Colonic mucosa (tissue), 4 donors: ENCODE data around the gene FAM222B. TPM values are rescaled to one million over a fixed set of nuclear protein-coding genes. Genes with fewer than 3 reads are reported as not detected.
A peak's percentile ranks its signal among the peaks of the same experiment; 100 is the strongest.

Source experiments
- DNase-seq: peaks from one replicate; pipeline ENCODE4 v3.0.0-alpha.2; 2020
- H3K27ac ChIP-seq: fragments of 200-600 bp; one replicate; pipeline ENCODE4 v1.8.0; 2021
- H3K27me3 ChIP-seq: fragments of 200-600 bp; one replicate; pipeline ENCODE4 v1.8.0; 2021
- H3K36me3 ChIP-seq: fragments of 200-600 bp; one replicate; pipeline ENCODE4 v1.8.0; 2021
- H3K4me1 ChIP-seq: fragments of 200-600 bp; one replicate; pipeline ENCODE4 v1.8.0; 2021; ENCODE audit warnings: mild to moderate bottlenecking
- H3K4me3 ChIP-seq: fragments of 200-600 bp; one replicate; pipeline ENCODE4 v1.8.0; 2021
- H3K9ac ChIP-seq, 2 donors: one replicate each; pipeline ENCODE4 v1.7.0; 2013; ENCODE audit warnings: control low read depth in 2 of 2, low read depth in 2 of 2, low read length in 2 of 2
- H3K9me3 ChIP-seq: fragments of 200-600 bp; one replicate; pipeline ENCODE4 v1.8.0; 2021
- intact Hi-C: fragments of 100-400 bp; cut with DNase I; formaldehyde crosslinking; loops from one replicate; pipeline ENCODE4 v1.14.1; 2022
- total RNA-seq, 2 donors: library from RNA; stranded (reverse); fragmentation: NEBNext Ultra II Directional in 1 of 2; extraction: Animal tissue kit (Norgen Biotek cat#: 25700) in 1 of 2; gene quantifications; one replicate each; pipeline ENCODE4 v1.2.1, GENCODE V29; 2021
- TF ChIP-seq, protein P1 (sequence below): fragments of 200-600 bp; IDR thresholded peaks from one replicate; pipeline ENCODE4 v1.8.0; 2022; ENCODE audit warnings: antibody characterized with exemption, mild to moderate bottlenecking
- donor health status: healthy.
- donor health status: DM: no; HTN: no; CAD: no.
- donor health status: DM: no; HTN: no; CAD: no.

The FAM222B gene
- total RNA-seq, 2 donors from 2014 or later, result 27.9 to 35.4 TPM

DNA sequence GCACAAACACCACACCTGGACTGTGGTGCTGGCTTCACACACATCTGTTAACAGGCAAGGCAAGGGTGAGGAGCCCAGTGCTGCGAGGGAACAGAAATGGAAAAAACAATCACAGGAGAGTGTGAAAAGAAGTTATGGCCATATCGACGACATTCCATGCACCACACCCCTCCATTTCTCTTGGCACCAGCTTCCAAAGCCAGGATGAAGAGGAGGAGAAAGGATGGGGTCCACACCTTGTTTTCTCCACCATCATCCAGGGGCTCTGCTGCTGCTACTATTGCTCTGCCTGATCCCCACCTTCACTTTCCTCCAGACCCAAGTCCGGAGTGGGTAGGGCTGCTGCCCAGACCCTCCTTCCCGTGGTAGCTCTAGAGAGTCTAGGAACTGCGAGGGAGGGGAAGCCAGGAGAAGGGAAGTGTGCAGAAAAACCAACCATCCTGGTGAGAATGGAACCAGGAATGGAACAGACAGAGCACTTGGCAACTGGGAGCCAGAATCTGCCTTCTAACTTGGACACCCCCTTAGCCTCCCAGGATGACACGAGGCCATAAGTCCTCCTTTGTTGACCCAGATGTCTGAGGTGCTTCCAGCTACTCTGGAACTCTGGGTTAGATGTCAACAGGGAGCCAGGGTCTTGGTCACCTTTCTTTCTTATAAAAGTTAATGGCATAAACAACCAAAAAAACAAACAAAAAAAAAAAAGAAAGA, 129.7 kb downstream of the FAM222B start:
- intact Hi-C loops, result no loop called here
- no peak for DNase-seq
- Histone ChIP-seq H3K4me3 (no peak overlapping the region), H3K9ac (peak overlapping the region in 1 of 2 donors; percentile 9), H3K36me3 (no peaks in the 10 kb centered on the region), H3K27me3 (peaks cover 11% of the 10 kb centered on the region), H3K9me3 (no peaks in the 10 kb centered on the region), H3K4me1 (no peaks in the 10 kb centered on the region), H3K27ac (no peak overlapping the region)
- TF ChIP-seq, protein P1, sequence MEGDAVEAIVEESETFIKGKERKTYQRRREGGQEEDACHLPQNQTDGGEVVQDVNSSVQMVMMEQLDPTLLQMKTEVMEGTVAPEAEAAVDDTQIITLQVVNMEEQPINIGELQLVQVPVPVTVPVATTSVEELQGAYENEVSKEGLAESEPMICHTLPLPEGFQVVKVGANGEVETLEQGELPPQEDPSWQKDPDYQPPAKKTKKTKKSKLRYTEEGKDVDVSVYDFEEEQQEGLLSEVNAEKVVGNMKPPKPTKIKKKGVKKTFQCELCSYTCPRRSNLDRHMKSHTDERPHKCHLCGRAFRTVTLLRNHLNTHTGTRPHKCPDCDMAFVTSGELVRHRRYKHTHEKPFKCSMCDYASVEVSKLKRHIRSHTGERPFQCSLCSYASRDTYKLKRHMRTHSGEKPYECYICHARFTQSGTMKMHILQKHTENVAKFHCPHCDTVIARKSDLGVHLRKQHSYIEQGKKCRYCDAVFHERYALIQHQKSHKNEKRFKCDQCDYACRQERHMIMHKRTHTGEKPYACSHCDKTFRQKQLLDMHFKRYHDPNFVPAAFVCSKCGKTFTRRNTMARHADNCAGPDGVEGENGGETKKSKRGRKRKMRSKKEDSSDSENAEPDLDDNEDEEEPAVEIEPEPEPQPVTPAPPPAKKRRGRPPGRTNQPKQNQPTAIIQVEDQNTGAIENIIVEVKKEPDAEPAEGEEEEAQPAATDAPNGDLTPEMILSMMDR, result no peak

- Histone ChIP-seq H3K27ac (peak overlapping the region; percentile 94), H3K4me3 (peak overlapping the region; percentile 56), H3K9ac (peak overlapping the region; percentile 67 to 86), H3K27me3 (peaks cover 5% of the 10 kb centered on the region), H3K4me1 (no peaks in the 10 kb centered on the region), H3K36me3 (no peaks in the 10 kb centered on the region), H3K9me3 (no peaks in the 10 kb centered on the region)
- TF ChIP-seq, protein P1, result no peak
- intact Hi-C loops, result no loop called here
- DNase-seq, result peak; percentile 56
These were observed 130.4 kb downstream of the FAM222B start for GRCh38 chr17:28712032-28712704.

DNA sequence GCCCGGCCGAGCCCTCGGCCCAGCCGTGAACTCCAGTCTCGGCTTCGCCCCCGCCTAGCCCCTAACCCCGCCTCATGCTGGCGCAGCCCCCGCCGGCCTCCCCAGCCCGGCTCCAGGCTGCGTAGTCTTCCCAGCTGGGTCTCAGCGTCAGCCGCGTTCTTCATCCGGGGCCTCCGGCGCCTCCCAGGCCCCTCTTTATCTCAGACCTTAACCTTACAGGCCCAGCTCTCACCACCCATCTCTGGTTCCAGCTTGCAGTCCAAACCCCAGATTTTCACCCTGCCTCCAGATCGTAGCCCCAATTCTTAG, 130.9 kb downstream of the FAM222B start, which contains the start of gene PROCA1:
TSS of gene PROCA1 (minus strand) at position 166 of the 309 bp plus-strand sequence. CDS start 228 bp downstream, outside the sequence.
- H3K27me3 ChIP-seq, result no peaks in the 10 kb centered on the region
- no peaks in the 10 kb centered on the region for H3K4me1 ChIP-seq
- H3K36me3 ChIP-seq, result no peaks in the 10 kb centered on the region
- intact Hi-C loops, result no loop called here
- peak within 1 kb of the TSS; percentile 56 for H3K4me3 ChIP-seq
- H3K27ac ChIP-seq, result peak within 1 kb of the TSS; percentile 94
- H3K9me3 ChIP-seq, result no peaks in the 10 kb centered on the region
- DNase-seq, result no peak
- TF ChIP-seq, protein P1, result no peak
- peak within 1 kb of the TSS; percentile 67 to 86 for H3K9ac ChIP-seq

DNA sequence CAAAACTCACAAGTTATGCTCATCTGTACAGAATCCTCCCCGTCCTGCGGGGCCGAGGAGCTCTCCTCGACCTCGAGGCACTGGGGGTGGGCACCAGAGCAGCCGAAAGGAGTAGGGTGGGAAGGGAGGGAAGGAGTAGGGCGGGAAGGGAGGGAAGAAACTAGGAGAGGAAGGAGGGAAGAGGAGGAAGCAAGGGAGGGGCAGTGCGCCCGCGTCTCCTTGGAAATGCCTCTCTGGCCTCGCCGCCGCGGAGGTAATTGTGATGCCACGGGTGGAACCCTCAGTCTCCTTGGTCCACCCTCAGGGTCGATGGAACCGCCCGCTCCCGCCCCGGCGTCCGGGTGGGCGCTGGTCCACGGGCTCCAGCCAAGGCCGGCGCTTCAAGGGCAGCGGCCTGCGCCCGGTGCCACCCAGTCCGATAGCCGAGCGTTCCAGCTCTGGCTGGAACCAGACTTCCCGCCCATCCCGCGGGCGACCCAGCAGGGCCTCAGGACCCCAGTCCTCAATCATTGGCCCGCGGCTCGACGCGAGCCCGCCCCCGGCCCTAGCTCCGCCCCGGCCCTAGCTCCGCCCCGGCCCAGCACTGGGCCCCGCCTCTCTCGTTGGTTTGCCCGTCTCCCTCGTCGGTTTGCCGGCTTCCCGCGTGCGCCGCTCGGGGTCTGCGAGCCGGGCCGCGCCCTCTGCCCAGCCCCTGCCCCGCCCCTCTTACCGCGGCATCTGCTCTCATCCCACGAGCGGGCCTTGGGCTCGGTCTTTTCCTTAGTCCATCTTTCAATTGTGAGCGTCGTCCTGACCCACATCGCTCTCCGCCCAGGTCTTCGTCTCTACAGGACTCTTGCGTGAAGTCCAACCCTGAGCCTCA, 131.5 kb downstream of the FAM222B start:
- peak; percentile 95 for DNase-seq
- Histone ChIP-seq H3K9ac (peak overlapping the region; percentile 67 to 86), H3K27ac (peak overlapping the region; percentile 94), H3K9me3 (no peaks in the 10 kb centered on the region), H3K4me1 (no peaks in the 10 kb centered on the region), H3K27me3 (no peaks in the 10 kb centered on the region), H3K36me3 (no peaks in the 10 kb centered on the region), H3K4me3 (peak overlapping the region; percentile 56)
- intact Hi-C loops, result no loop called here
- TF ChIP-seq, protein P1, result no peak

DNA sequence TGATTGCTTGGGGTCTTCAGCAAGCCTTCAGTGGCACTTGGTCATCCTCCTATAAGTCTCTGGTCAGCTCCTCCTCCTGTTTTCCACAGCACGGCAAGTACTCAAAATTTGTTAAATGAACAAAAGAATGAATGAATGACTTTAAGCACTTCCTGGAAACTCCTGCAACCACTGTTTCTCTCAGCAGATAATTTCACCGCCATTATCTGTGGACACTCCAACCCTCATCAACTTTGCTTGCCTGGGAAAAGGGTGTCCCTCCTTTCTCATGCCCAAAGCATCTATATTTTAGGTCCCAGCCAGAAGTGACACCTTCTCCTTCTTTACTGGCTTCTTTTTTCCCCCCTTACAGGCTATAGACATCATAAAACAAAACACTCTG, 135.3 kb downstream of the FAM222B start:
- no peaks in the 10 kb centered on the region for H3K4me1 ChIP-seq
- H3K27ac ChIP-seq, result no peak overlapping the region
- TF ChIP-seq, protein P1, result no peak
- H3K4me3 ChIP-seq, result no peak overlapping the region
- no peaks in the 10 kb centered on the region for H3K27me3 ChIP-seq
- H3K36me3 ChIP-seq, result no peaks in the 10 kb centered on the region
- H3K9me3 ChIP-seq, result no peaks in the 10 kb centered on the region
- intact Hi-C loops, result no loop called here
- no peak overlapping the region for H3K9ac ChIP-seq
- DNase-seq, result no peak
